AG04450 (cell line): ENCODE data around the gene IER3IP1. TPM values are rescaled to one million over a fixed set of nuclear protein-coding genes. Genes with fewer than 3 reads are reported as not detected.

ENCODE experiments used
- CTCF ChIA-PET: fragments of 300-600, 350-600 bp; formaldehyde crosslinking; extraction: SDS; loops from one replicate; lab custom pipeline; 2022; ENCODE audit warnings: antibody characterized with exemption, inconsistent platforms; lab: Charles Lee
- POLR2A ChIA-PET: fragments of 350-600 bp; formaldehyde crosslinking; extraction: SDS; loops from one replicate; lab custom pipeline; 2021; ENCODE audit warnings: antibody characterized with exemption, inconsistent platforms; lab: Yijun Ruan, JAX
- DNase-seq: peaks from one replicate; pipeline ENCODE4 v3.0.0-alpha.2; 2011; ENCODE audit warnings: low read depth, low spot score
- H3K27ac ChIP-seq: one replicate; pipeline ENCODE4 v1.5.1; 2012; ENCODE audit warnings: low read depth, low read length, control low read depth
- H3K27me3 ChIP-seq: one replicate; pipeline ENCODE4 v1.6.0; 2012; ENCODE audit warnings: low read length; ENCODE audit not compliant: control insufficient read depth, insufficient read depth
- H3K4me3 ChIP-seq: 2 replicates; pipeline ENCODE4 v1.5.1; 2011; ENCODE audit warnings: mild to moderate bottlenecking, low read depth, low read length, control low read depth
- H3K9me3 ChIP-seq: 2 replicates; pipeline ENCODE4 v1.5.1; 2012; ENCODE audit warnings: low read length; ENCODE audit not compliant: control insufficient read depth, insufficient read depth
- polyA minus RNA-seq: library from RNA; depleted of rRNA, polyadenylated mRNA; stranded (reverse); fragments of >200 nt; gene quantifications from 2 replicates; pipeline ENCODE4 v1.2.3, GENCODE V29; 2011; rRNA and poly(A)+ RNA removed
- polyA plus RNA-seq: library from polyadenylated mRNA; depleted of rRNA; stranded (reverse); fragments of >200 nt; gene quantifications from 2 replicates; pipeline ENCODE4 v1.2.3, GENCODE V29; 2011; rRNA removed
- TF ChIP-seq, protein P1 (sequence below): IDR thresholded peaks from 2 replicates; pipeline ENCODE4 v1.5.1; 2011; ENCODE audit warnings: low read depth, low read length, control low read depth, inconsistent platforms

IER3IP1 gene, protein sequence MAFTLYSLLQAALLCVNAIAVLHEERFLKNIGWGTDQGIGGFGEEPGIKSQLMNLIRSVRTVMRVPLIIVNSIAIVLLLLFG
- polyA plus RNA-seq (18.6 and 28.6 TPM in 2 replicates), polyA minus RNA-seq (7.3 and 13.8 TPM in 2 replicates)

DNA sequence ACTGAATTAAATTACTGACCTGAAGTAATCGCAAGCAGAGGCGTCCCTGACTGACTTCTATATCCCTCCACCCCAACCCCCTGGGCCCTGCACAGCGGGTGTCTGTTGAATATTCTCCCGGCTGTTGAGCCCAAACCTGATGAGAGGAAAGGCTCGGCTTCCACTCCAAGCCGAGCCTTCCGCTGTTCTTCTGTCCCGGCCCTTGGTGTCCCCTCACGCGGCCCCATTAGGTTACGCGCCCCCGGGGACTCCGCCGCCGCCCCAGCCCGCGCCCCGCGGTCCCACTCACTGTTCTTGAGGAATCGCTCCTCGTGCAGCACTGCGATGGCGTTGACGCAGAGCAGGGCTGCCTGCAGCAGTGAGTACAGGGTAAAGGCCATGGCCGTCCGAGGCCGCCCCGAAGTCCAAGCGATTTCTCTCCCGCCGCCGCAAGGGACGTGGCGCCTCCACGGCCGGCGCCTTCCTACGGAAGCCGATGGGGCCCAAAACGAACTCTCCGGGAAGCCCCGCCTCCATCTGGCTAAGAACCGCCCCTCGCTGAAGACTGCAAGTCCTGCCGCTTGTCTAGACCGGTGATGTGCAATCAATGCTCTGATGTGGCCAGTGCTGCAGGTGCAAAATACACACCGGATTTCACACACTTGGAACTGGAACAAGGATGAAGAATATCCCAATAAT is at the start of gene IER3IP1:
Gene IER3IP1, minus strand, starts transcription at position 467 of the 678 bp plus-strand sequence. Its CDS starts 87 bp downstream, at position 380.
- Histone ChIP-seq H3K27ac (peak within 1 kb of the TSS; percentile 90), H3K9me3 (peaks cover 3% of the 10 kb centered on the region; the same call in 1 of the 2 replicates), H3K4me3 (peak within 1 kb of the TSS; percentile 83), H3K27me3 (peaks cover 2% of the 10 kb centered on the region)
- CTCF ChIA-PET: no interaction called here
- POLR2A ChIA-PET: no interaction called here
- TF ChIP-seq, protein P1, sequence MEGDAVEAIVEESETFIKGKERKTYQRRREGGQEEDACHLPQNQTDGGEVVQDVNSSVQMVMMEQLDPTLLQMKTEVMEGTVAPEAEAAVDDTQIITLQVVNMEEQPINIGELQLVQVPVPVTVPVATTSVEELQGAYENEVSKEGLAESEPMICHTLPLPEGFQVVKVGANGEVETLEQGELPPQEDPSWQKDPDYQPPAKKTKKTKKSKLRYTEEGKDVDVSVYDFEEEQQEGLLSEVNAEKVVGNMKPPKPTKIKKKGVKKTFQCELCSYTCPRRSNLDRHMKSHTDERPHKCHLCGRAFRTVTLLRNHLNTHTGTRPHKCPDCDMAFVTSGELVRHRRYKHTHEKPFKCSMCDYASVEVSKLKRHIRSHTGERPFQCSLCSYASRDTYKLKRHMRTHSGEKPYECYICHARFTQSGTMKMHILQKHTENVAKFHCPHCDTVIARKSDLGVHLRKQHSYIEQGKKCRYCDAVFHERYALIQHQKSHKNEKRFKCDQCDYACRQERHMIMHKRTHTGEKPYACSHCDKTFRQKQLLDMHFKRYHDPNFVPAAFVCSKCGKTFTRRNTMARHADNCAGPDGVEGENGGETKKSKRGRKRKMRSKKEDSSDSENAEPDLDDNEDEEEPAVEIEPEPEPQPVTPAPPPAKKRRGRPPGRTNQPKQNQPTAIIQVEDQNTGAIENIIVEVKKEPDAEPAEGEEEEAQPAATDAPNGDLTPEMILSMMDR: no peak
- peak; percentile 78 for DNase-seq

DNA sequence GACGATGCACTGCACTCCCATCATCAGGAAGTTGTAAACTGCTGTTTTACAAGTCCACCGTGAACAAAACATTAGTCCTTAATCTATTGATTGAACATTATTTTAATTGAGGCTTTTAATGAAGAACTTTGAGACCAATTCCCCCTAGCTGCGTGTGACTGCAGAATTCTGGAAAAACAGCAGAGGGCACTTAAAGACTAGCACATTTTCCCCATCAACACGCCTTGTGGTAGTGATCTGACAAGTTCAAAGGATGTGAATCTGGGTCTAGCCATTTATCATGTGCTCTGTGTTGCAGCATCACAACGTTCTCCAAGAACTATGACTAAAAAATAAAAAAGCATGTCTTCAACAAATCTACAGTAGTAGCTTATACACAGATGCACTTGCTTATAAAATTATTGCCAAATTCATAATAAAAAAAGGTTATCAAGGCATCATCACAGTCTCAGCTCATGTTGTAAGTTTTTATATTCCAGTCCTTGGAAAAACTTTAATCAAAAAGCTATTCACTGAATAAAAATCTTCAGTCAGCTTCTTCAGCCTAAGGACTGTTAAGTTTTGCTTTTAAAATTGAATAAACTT is 39.5 kb upstream of the IER3IP1 start:
- ChIA-PET CTCF (interaction anchor here (0.8 to 3.8 kb wide), 7 partner anchors 8 to 556 kb away, joined by 3 to 37 read pairs (median 4); no protein-coding TSS in a partner anchor), POLR2A (no interaction called here)
- Histone ChIP-seq H3K27ac (no peak overlapping the region), H3K9me3 (no peaks in the 10 kb centered on the region), H3K27me3 (no peaks in the 10 kb centered on the region), H3K4me3 (no peak overlapping the region)
- DNase-seq: peak; percentile 2
- TF ChIP-seq, protein P1: peak; percentile 48

DNA sequence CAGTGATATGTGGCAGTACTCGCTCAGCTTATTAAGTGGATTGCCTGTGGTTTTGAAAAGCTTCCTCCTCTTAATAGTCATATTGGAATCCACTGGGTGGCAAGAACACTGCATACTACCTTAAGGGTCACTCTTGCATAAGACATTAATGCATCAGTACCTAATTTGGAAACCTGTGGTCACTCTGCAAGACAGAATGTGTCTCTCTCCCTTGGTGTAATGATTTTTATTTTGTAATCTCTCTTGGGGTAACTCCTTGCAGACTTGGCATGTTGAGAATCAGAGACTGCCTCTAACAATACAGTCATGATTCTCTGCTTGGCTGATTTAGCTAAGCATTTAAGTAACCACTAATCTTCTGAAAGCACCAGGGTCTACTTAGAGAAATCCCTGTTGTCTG is 33.0 kb upstream of the IER3IP1 start:
- no peak for DNase-seq
- ChIA-PET CTCF (interaction anchor here (0.5 to 2.7 kb wide), 2 partner anchors 109 to 356 kb away, joined by 5 to 14 read pairs; no protein-coding TSS in a partner anchor), POLR2A (no interaction called here)

GRCh38 chr18:47206945-47207637 is 30.9 kb upstream of the IER3IP1 start:
- Histone ChIP-seq H3K27ac (no peak overlapping the region), H3K4me3 (no peak overlapping the region), H3K27me3 (peaks cover 3% of the 10 kb centered on the region), H3K9me3 (no peaks in the 10 kb centered on the region)
- ChIA-PET POLR2A (no interaction called here), CTCF (interaction anchor here (0.7 to 1.3 kb wide), 2 partner anchors 27 to 548 kb away, joined by 3 read pairs; no protein-coding TSS in a partner anchor)
- TF ChIP-seq, protein P1: no peak
- DNase-seq: no peak

More for the DNA sequence above, 33.0 kb upstream of the IER3IP1 start:
- H3K27ac ChIP-seq: no peak overlapping the region
- no peak overlapping the region for H3K4me3 ChIP-seq
- TF ChIP-seq, protein P1: no peak
- peaks cover 3% of the 10 kb centered on the region for H3K27me3 ChIP-seq
- H3K9me3 ChIP-seq: no peaks in the 10 kb centered on the region
